Activated naive CD8-positive, alpha-beta T cell (primary cell): ENCODE data around the gene ARL13B.
"Not testable (repeated sequence)": the region's sequence is repeated elsewhere in the genome, so short reads cannot be mapped to it uniquely, and the experiment has no call there.

Experiments
- H3K27ac Mint-ChIP-seq: one replicate; pipeline ENCODE4 v1.8.0; 2021; ENCODE audit warnings: mixed read lengths
- H3K27me3 Mint-ChIP-seq: one replicate; pipeline ENCODE4 v1.8.0; 2021; ENCODE audit warnings: mixed read lengths
- H3K36me3 Mint-ChIP-seq: one replicate; pipeline ENCODE4 v1.8.0; 2021; ENCODE audit warnings: mixed read lengths
- H3K4me1 Mint-ChIP-seq: one replicate; pipeline ENCODE4 v1.8.0; 2021; ENCODE audit warnings: low read depth, mixed read lengths
- H3K4me3 Mint-ChIP-seq: one replicate; pipeline ENCODE4 v1.8.0; 2021; ENCODE audit warnings: mild to moderate bottlenecking, mixed read lengths
- H3K9me3 Mint-ChIP-seq: one replicate; pipeline ENCODE4 v1.8.0; 2021; ENCODE audit warnings: low read depth, mixed read lengths

ARL13B gene

DNA sequence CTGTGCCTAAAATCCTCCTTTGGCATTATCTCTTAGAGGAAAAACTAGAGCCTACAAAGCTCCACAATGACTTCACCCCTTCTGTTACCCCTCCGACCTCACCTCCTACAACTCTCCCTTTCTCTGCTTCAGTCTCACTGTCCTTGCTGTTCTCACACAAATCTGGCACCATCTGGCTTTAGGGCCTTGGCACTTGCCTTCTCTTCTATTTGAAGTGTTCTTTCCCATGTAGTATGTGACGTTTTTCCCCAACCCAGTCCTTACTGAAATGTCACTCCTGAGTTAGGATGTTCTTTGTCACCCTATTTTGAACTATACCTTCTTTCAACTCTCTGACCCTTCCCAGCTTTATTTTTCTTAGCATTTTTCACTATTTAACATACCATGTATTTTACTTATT is 39.7 kb downstream of the ARL13B start:
- Mint-ChIP-seq H3K4me1 (peaks cover 6% of the 10 kb centered on the region), H3K4me3 (no peak overlapping the region), H3K27ac (no peak overlapping the region), H3K9me3 (no peaks in the 10 kb centered on the region), H3K36me3 (peaks cover 5% of the 10 kb centered on the region), H3K27me3 (no peaks in the 10 kb centered on the region)

DNA sequence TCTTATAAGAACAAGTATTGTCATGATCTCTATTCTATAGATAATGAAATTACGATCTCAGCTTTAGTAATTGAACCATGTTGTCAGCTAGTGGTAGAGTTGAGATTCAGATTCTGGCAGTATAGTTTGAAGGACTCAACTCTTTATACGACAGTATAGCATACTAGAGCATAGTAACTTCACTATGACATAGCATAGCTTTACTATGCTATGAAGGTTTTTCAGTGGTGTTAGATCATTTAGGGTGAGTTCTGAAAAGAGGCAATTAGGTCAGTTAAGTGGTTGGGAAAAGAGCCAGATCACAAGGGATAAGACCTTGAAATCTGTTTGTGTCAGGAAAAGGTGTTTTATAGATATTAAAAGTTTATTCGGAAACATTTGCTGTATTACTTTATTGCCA is 40.3 kb downstream of the ARL13B start:
- Mint-ChIP-seq H3K27me3 (no peaks in the 10 kb centered on the region), H3K4me3 (no peak overlapping the region), H3K4me1 (no peaks in the 10 kb centered on the region), H3K27ac (no peak overlapping the region), H3K36me3 (no peaks in the 10 kb centered on the region), H3K9me3 (no peaks in the 10 kb centered on the region)

DNA sequence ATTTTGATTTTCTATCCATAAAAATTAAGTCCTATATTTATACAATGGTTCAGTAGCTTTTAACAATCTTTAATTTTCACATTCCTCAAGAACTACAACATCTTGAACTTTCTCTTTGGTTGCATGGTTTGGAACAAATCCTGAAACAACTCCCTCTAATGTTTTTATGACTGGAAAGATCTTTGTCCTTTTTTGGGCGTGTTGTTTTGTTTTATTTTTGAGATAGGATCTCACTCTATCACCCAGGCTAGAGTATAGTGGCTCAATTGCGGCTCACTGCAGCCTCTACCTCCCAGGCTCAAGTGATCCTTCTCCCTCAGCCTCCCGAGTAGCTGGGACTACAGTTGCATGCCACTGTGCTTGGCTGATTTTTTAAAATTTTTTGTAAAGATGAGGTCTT is 44.4 kb downstream of the ARL13B start:
- Mint-ChIP-seq H3K4me3 (no peak overlapping the region), H3K27me3 (no peaks in the 10 kb centered on the region), H3K27ac (no peak overlapping the region), H3K4me1 (no peaks in the 10 kb centered on the region), H3K36me3 (no peaks in the 10 kb centered on the region), H3K9me3 (no peaks in the 10 kb centered on the region)

DNA sequence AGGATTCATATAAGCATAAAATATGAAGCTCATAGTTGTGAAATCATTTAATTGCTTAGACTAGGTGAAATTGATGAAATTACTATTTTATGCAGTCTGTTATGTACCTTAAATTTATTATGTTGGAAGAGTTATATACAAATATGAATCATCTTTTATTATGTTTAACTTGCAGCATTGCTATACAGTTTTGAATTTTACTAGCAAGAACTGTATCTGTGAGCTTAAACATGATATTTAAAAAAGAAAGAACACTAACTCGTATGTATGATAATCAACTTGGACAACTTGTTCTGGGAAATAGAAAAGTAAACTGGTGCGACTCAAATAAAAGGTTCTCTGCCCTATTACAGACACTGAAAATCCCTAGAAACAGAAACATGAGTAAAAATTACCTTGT is 46.7 kb downstream of the ARL13B start:
- Mint-ChIP-seq H3K4me3 (no peak overlapping the region), H3K4me1 (no peaks in the 10 kb centered on the region), H3K27me3 (no peaks in the 10 kb centered on the region), H3K9me3 (no peaks in the 10 kb centered on the region), H3K36me3 (peaks cover 2% of the 10 kb centered on the region), H3K27ac (no peak overlapping the region)

DNA sequence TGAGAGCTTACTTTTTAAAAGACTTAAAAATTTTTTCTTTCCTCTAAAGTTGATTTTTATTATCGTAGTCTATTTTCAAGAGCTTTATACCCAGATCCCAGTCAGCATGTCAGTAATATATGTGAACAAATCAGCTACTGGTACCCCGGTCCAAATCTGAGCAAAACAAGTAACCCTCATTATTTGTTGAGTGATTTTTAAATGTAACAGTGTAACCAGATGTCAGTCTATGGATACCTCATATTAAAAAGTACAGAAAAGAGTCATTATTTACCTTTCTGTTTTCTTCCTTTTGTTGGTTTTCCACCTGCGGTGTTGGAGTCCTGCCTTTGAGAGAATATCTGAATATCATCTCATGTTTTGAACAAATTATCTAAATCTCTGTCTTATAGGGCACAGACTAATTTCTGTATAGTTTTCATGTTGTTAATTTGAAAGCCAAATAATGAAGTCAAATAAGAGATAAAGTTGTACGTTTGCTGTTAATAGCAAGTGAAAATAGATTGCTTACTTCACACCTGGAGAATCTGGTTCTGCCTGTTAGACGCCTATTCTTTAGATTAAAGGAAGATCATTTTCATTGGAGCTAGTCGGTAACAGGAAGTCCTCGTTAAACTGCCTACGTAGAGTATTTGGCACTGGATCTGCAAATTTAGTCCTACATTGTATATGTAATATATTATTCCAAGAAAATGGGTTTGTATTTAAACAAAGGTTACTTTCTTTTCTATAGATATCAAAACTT is 48.3 kb downstream of the ARL13B start, which contains the start of gene STX19:
Gene STX19 (minus strand): TSS at position 505 of the 745 bp plus-strand sequence. CDS start 13,328 bp downstream, outside the sequence.
- H3K27ac Mint-ChIP-seq, result no peak within 1 kb of the TSS
- no peaks in the 10 kb centered on the region for H3K27me3 Mint-ChIP-seq
- H3K4me3 Mint-ChIP-seq, result no peak within 1 kb of the TSS
- no peaks in the 10 kb centered on the region for H3K4me1 Mint-ChIP-seq
- no peaks in the 10 kb centered on the region for H3K9me3 Mint-ChIP-seq
- H3K36me3 Mint-ChIP-seq, result peaks cover 7% of the 10 kb centered on the region

DNA sequence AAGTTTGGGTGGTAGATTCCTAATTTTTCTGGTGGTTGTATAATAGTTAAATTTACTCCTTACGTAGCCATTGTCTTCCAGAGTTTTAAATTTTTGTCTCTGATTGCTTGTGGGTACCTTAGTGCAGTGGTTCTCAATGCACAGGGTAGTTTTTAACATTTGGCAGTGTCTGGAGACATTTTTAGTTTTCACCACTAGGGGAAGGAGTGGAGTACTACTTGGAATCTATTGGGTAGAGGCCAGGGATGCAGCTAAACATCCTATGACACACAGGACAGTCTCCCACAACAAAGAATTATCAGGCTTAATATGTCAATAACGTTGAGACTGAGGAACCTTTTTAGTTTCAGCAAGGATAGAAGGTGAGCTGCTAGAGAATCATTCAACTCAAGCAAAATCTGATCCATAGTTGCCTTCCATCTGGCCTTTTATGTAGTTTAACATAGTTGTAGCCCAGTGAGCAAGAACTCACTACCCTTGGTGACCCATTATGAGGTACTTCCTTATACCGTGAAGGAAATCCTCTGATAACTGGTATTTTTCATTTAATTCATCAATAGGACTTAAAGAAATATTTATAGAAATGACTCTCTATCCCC is 57.1 kb downstream of the ARL13B start:
- H3K27me3 Mint-ChIP-seq, result no peaks in the 10 kb centered on the region

DNA sequence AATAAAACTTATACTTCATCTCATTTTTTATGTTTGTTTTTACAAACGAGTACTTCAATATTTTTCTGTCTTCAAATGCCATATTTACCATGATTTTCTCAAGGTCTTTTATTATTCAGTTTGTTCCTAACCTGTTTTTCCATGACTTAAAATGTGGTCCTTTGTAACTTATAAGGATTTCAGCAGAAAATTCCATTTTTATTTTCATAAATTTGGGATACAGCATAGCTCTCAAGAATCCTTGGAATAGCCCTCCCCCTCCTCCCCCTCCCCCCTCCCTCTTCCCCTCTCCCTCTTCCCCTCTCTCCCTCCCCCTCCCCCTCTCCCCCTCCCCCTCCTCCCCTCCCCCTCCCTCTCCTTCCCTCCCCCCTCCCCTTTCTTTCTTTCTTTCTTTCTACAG is 63.3 kb downstream of the ARL13B start:
- H3K4me1 Mint-ChIP-seq, result no peaks in the 10 kb centered on the region
- peaks cover 4% of the 10 kb centered on the region for H3K36me3 Mint-ChIP-seq
- H3K4me3 Mint-ChIP-seq, result no peak overlapping the region
- H3K27me3 Mint-ChIP-seq, result no peaks in the 10 kb centered on the region
- H3K9me3 Mint-ChIP-seq, result no peaks in the 10 kb centered on the region
- no peak overlapping the region for H3K27ac Mint-ChIP-seq

More for the DNA sequence above, 57.1 kb downstream of the ARL13B start:
- Mint-ChIP-seq H3K9me3 (no peaks in the 10 kb centered on the region), H3K4me1 (no peaks in the 10 kb centered on the region), H3K36me3 (peaks cover 8% of the 10 kb centered on the region), H3K27ac (no peak overlapping the region), H3K4me3 (no peak overlapping the region)

DNA sequence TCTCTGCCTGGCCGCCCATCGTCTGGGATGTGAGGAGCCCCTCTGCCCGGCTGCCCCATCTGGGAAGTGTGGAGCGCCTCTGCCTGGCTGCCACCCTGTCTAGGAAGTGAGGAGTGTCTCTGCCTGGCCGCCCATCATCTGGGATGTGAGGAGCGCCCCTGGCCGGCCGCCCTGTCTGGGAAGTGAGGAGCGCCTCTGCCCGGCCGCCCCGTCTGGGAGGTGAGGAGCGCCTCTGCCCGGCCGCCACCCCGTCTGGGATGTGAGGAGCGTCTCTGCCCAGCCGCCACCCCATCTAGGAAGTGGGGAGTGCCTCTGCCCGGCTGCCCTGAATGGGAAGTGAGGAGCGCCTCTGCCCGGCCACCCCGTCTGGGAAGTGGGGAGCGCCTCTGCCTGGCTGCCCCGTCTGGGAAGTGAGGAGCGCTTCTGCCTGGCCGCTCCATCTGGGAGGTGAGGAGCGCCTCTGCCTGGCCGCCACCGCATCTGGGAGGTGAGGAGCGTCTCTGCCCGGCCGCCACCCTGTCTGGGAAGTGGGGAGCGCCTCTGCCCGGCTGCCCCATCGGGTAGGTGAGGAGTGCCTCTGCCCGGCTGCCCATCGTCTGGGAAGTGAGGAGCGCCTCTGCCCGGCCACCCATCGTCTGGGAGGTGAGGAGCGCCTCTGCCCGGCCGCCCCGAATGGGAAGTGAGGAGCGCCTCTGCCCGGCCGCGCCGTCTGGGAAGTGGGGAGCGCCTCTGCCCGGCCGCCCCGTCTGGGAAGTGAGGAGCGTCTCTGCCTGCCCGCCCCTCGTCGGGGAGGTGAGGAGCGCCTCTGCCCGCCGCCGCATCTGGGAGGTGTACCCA is 64.4 kb downstream of the ARL13B start:
- not testable (repeated sequence) for H3K9me3 Mint-ChIP-seq, H3K4me3 Mint-ChIP-seq, H3K27me3 Mint-ChIP-seq, H3K27ac Mint-ChIP-seq, H3K36me3 Mint-ChIP-seq, H3K4me1 Mint-ChIP-seq

DNA sequence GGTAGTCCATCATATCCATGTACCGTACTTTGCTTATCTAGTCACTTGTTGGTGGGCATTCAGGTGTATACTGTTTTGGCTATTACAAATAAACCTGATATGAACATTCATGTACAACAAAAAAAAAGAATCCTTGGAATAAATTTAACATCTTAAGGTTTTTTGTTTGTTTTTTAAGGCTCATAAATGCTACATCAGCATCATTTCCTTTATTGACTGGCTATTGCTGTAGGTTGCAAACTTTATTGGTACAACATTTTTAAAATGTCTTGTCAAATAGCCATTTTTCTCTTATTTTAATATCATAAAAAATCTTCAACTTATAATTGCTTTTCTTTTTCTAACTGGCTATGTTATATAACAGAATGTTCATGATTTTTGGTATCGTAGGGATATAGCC is 66.6 kb downstream of the ARL13B start:
- Mint-ChIP-seq H3K27me3 (no peaks in the 10 kb centered on the region), H3K4me1 (no peaks in the 10 kb centered on the region), H3K9me3 (no peaks in the 10 kb centered on the region), H3K4me3 (no peak overlapping the region), H3K27ac (no peak overlapping the region), H3K36me3 (peaks cover 4% of the 10 kb centered on the region)

DNA sequence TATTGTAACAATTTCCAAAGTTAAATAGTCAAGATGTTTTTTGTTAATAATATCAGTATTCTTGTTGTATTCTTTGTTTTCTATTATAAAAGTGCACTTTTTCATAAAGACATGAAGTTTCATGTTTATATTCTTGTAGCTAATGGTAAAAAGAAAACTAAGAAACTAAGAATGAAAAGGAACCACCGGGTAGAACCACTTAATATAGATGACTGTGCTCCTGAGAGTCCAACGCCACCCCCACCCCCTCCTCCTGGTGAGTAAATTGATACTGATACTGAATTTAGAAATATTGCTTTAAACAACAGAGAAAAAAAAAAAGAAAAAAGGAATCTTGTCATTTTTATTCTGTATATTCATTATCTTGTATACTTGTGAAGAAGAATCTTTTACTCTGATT is 69.3 kb downstream of the ARL13B start:
- Mint-ChIP-seq H3K27ac (no peak overlapping the region), H3K27me3 (no peaks in the 10 kb centered on the region), H3K4me1 (no peaks in the 10 kb centered on the region), H3K4me3 (no peak overlapping the region), H3K9me3 (no peaks in the 10 kb centered on the region), H3K36me3 (peaks cover 2% of the 10 kb centered on the region)

DNA sequence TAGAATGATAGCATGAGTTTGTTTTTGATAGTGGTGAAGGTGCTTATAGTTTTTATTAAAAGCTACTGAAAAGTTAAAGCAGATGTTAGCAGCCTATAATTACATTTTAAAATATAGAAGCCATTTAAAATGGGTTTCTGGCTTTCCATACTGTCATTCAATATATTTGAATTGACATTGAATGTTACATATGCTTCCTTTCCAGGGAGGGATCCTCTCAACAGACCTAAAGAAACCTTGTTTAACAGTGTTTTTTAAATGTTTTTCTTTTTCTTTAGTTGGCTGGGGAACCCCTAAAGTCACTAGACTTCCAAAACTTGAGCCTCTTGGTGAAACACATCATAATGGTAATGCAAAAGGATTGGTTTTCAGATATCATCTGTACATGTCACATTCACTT is 70.6 kb downstream of the ARL13B start:
- H3K4me3 Mint-ChIP-seq, result no peak overlapping the region
- no peaks in the 10 kb centered on the region for H3K27me3 Mint-ChIP-seq
- no peaks in the 10 kb centered on the region for H3K4me1 Mint-ChIP-seq
- H3K36me3 Mint-ChIP-seq, result no peaks in the 10 kb centered on the region
- H3K27ac Mint-ChIP-seq, result no peak overlapping the region
- no peaks in the 10 kb centered on the region for H3K9me3 Mint-ChIP-seq

DNA sequence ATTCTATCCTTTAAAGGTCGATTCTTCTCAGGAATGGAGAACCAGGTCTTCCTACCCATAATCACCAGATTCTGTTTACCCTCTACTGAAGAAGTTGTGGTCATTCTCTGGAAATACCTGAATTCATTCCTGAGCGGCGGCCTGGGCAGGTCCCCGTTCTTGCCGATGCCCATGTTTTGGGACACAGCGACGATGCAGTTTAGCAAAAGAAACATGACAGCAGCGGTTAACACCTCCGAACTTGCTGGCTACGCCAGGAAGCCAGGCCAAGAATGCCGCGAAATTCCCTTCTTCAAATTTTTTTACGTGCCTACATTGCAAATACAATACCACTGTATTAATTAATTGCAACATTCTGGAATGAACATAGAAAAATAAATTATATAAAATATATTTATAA is 81.3 kb downstream of the ARL13B start:
- peaks cover 10% of the 10 kb centered on the region for H3K36me3 Mint-ChIP-seq
- H3K4me3 Mint-ChIP-seq, result no peak overlapping the region
- peaks cover 45% of the 10 kb centered on the region for H3K4me1 Mint-ChIP-seq
- H3K9me3 Mint-ChIP-seq, result no peaks in the 10 kb centered on the region
- H3K27ac Mint-ChIP-seq, result no peak overlapping the region
- H3K27me3 Mint-ChIP-seq, result no peaks in the 10 kb centered on the region

DNA sequence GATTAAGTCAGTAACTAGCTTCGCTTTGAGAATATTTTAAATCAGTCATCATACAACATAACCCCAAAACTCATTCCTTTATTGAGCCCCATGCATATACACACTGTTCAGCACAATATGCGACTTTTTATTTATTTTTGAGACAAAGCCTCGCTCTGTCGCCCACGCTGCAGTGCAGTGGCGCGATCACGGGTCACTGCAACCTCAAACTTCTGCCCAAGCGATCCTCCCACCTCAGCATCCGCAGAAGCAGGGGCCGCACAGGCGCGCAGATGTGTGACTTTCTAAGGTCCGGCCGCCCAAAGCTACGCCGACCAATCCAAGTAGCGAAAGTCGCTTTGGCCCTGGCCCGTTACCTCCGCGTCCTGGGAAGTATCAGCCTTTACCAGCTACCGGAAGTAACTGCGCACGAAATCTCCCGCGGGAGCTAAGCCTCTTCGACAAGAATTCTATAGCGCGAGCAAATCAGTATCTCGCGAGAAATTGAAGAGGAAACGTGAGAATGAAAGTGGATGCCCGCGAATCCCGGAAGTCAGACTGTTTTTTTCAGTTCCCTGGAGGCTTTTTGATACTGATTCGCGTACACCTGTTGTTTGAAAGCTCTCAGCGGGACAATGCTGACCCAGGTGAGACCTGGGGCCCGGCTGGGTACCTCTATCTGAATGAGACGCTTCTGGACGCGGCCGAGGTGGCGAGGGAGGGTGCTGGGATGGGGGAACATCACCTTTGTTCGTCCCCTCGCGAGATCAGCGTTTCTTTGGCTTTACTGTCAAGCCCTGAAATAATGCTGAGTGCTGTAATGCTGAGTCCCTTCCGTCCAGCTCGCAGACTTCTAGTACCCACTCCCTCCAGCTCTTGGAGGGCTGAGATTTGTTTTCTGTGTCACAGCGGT is 82.8 kb downstream of the ARL13B start, which contains the start of the genes DHFR2 and NSUN3:
Gene DHFR2 (minus strand): TSS at position 404 of the 892 bp plus-strand sequence. CDS start 1,405 bp downstream, outside the sequence.
Gene NSUN3 (plus strand): TSS at position 549 of the 892 bp plus-strand sequence. CDS start 66 bp downstream, at position 615.
- Mint-ChIP-seq H3K27me3 (no peaks in the 10 kb centered on the region), H3K36me3 (peaks cover 16% of the 10 kb centered on the region), H3K27ac (peak within 1 kb of the TSS; percentile 99), H3K9me3 (peaks cover 5% of the 10 kb centered on the region), H3K4me3 (peak within 1 kb of the TSS; percentile 97), H3K4me1 (peaks cover 57% of the 10 kb centered on the region)

DNA sequence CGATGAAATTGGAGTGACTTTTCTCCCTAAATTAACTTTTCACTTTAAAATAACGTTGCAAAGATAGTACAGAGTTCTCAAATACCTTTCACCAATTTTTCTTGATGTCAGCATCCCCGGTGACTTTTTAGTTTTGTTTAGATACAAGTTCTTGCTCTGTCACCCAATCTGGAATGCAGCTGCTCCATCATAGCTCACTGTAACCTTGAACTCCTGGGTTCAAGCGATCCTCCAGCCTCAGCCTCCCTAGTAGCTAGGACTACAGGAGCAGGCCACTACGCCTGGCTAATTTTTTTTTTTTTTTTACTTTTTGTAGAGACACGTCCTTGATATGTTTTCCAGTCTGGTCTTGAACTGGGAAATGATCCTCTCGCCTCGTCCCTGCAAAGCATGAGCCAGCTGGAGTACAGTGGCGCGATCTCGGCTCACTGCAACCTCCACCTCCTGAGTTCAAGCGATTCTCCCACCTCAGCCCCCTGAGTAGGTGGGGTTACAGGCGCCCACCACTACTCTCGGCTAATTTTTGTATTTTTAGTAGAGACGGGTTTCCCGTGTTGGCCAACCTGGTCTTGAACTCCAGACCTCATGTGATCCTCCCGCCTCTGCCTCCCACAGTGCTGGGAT is 83.7 kb downstream of the ARL13B start:
- H3K27me3 Mint-ChIP-seq, result no peaks in the 10 kb centered on the region
- peak overlapping the region; percentile 99 for H3K27ac Mint-ChIP-seq
- peaks cover 16% of the 10 kb centered on the region for H3K36me3 Mint-ChIP-seq
- H3K4me3 Mint-ChIP-seq, result peak overlapping the region; percentile 97
- peaks cover 5% of the 10 kb centered on the region for H3K9me3 Mint-ChIP-seq
- H3K4me1 Mint-ChIP-seq, result peaks cover 57% of the 10 kb centered on the region
